ENCODE measurements around the gene MAP2K6.

DNA sequence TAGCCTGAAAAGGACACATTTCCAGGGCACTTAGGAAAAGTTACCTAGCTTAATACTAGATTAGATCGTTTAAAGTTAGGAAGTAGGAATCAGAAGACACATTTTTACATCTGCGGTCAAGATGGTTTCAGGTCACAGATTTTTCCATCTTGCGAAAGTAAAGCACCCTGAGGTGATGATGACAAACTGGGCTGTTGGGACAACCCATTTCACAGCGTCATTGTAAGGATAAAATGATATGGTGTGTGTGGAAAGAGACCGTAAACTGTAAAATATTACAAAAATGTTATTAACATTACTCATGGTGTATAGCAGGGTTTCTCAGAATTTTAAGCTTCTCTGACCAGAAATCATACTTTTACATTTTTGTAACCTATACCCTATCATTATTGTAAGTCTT lies 10.1 kb upstream of the MAP2K6 start:
- TF ChIP-seq, protein P1, sequence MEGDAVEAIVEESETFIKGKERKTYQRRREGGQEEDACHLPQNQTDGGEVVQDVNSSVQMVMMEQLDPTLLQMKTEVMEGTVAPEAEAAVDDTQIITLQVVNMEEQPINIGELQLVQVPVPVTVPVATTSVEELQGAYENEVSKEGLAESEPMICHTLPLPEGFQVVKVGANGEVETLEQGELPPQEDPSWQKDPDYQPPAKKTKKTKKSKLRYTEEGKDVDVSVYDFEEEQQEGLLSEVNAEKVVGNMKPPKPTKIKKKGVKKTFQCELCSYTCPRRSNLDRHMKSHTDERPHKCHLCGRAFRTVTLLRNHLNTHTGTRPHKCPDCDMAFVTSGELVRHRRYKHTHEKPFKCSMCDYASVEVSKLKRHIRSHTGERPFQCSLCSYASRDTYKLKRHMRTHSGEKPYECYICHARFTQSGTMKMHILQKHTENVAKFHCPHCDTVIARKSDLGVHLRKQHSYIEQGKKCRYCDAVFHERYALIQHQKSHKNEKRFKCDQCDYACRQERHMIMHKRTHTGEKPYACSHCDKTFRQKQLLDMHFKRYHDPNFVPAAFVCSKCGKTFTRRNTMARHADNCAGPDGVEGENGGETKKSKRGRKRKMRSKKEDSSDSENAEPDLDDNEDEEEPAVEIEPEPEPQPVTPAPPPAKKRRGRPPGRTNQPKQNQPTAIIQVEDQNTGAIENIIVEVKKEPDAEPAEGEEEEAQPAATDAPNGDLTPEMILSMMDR (conservative IDR thresholded peaks at IDR 0.05; ENCODE audit: low read length) = no peak
- no peak for TF ChIP-seq EZH2phosphoT487 (IDR thresholded peaks at IDR 0.05; ENCODE audit: borderline replicate concordance, low read depth, low read length)

Measured in OCI-LY7 (cell line).